ENCODE results near the gene PCNT. TPM values are rescaled to one million over a fixed set of nuclear protein-coding genes. Genes with fewer than 3 reads are reported as not detected.

Gene PCNT
- total and polyA plus RNA-seq, 9 of the 15 experiments (the other 6 are each of a cell fraction or from before 2014, with no cell fraction given) = 9.1 to 53.5 (median 31.3) TPM

DNA sequence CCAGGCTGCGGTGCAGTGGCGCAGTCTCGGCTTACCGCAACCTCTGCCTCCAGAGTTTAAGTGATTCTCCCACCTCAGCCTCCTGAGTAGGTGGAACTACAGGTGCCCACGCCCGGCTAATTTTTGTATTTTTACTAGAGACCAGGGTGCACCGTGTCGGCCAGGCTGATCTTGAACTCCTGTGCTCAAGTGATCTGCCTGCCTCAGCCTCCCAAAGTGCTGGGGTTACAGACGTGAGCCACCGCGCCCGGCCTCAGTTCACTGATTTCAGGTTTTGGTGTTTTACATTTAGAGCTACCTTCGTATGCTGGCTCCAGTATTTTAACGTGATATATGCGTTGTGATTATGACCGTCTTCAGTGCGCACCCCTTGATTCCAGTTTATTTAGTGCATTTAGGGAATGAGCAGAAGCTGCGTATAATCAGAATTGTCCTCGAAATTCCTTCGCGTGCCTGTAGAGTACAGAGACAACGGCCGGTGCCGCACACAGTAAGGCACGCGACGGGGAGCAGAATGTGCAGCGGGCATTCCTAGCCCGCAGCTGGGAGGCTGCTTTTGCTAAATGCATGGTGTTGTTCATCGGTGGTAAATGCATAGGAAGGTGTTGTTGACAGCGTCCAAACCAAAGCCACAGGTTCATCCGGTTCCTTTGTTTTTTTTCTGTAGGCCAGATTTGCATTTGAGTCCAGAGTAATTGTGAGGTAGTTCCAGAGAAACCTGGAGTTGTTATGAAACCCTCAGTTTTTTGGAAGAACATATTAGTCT, 85.9 kb downstream of the PCNT start:
- Histone ChIP-seq H3K4me2 (ENCODE audit: insufficient read depth, low read length) (no peak overlapping the region), H3K9me3 (replicated peaks; ENCODE audit: control insufficient read depth, insufficient read depth, low read depth, low read length) (no peaks in the 10 kb centered on the region), H3K36me3 (ENCODE audit: control insufficient read depth, insufficient read depth, low read length) (peaks cover 45% of the 10 kb centered on the region), H3K79me2 (ENCODE audit: control insufficient read depth, insufficient read depth, low read length) (no peaks in the 10 kb centered on the region), H3K27ac (ENCODE audit: extremely low read depth, low read depth, low read length) (no peak overlapping the region), H3K4me1 (replicated peaks in 1 of 2; ENCODE audit: control insufficient read depth in 2 of 2, insufficient read depth in 2 of 2, low read length in 2 of 2) (peaks cover 0 to 10% of the 10 kb centered on the region in 2 experiments; a peak in 1 of 5 replicates), H2AFZ (ENCODE audit: low read depth, low read length) (no peak overlapping the region), H3K27me3 (ENCODE audit: control insufficient read depth in 2 of 2, insufficient read depth in 2 of 2, low read length in 2 of 2) (no peaks in the 10 kb centered on the region), H3K4me3 (no peak overlapping the region), H3K9ac (ENCODE audit: insufficient read depth in 1 of 2, low read depth in 2 of 2, low read length in 2 of 2) (no peak overlapping the region), H4K20me1 (replicated peaks; ENCODE audit: control insufficient read depth, insufficient read depth, low read length) (no peaks in the 10 kb centered on the region), H3K9me1 (ENCODE audit: control insufficient read depth, insufficient read depth, low read length) (no peaks in the 10 kb centered on the region)
- DNase-seq (ENCODE audit: extremely low read depth in 1 of 4, low spot score in 3 of 4) = no peak
- ChIA-PET POLR2A (interaction anchor here (0.6 to 1.6 kb wide), 2 partner anchors 84 to 320 kb away, joined by 3 to 4 read pairs; a partner anchor contains a TSS), CTCF (ENCODE audit: low intra/inter-chr PET ratio) (no interaction called here)
- TF ChIP-seq DACH1 (IDR thresholded peaks at IDR 0.05; ENCODE audit: partially characterized antibody) (no peak), POLR2A (conservative IDR thresholded peaks at IDR 0.05) (no peak)
- intact Hi-C loops (cut with micrococcal nuclease) (loop anchor here (10.0 kb wide), 1 partner anchor 185 kb away; the partner anchor contains the start of gene LSS), in situ Hi-C loops (cut with MboI) (no loop called here)
- no peak for ATAC-seq
- no peak for FAIRE-seq
- no TSS peak for BruUV-seq (replicated peaks)
- 96% methylated on average over 32 of the region's 32 CpGs for WGBS (ENCODE audit: insufficient coverage, low coverage, missing lambda C conversion rate)

DNA sequence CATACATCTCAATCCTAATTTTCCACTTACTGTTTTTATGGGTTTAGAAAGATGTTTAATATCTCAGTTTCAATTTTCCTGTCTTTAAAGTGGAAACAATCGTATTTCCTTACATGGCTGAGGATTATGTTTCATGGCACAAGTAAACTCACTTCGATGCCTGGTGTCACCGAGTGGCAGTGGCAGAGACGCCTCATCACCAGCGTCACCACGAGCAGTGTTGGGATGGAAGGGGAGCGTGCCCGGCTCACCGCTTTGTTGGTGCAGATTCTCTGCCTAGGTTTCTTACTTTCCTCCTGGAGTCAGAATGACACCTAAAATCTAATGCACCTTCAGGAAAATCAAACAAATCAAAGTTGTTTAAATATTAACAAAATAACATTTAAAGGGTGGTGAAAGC, 86.6 kb downstream of the PCNT start:
- no peak overlapping the region for H3K27ac ChIP-seq (ENCODE audit: extremely low read depth, low read depth, low read length)
- WGBS (ENCODE audit: insufficient coverage, low coverage, missing lambda C conversion rate) = 92% methylated on average over 9 of the region's 9 CpGs
- peaks cover 0 to 12% of the 10 kb centered on the region in 2 experiments; a peak in 1 of 5 replicates for H3K4me1 ChIP-seq (replicated peaks in 1 of 2; ENCODE audit: control insufficient read depth in 2 of 2, insufficient read depth in 2 of 2, low read length in 2 of 2)
- POLR2A ChIA-PET = interaction anchor here (1.6 kb wide), 1 partner anchor 85 kb away, joined by 4 read pairs; a partner anchor contains a TSS
- H3K9ac ChIP-seq (ENCODE audit: insufficient read depth in 1 of 2, low read depth in 2 of 2, low read length in 2 of 2) = no peak overlapping the region
- CTCF ChIA-PET (ENCODE audit: low intra/inter-chr PET ratio) = no interaction called here
- no peaks in the 10 kb centered on the region for H3K79me2 ChIP-seq (ENCODE audit: control insufficient read depth, insufficient read depth, low read length)
- H3K9me3 ChIP-seq (replicated peaks; ENCODE audit: control insufficient read depth, insufficient read depth, low read depth, low read length) = no peaks in the 10 kb centered on the region
- H3K4me2 ChIP-seq (ENCODE audit: insufficient read depth, low read length) = no peak overlapping the region
- peaks cover 45% of the 10 kb centered on the region for H3K36me3 ChIP-seq (ENCODE audit: control insufficient read depth, insufficient read depth, low read length)
- H2AFZ ChIP-seq (ENCODE audit: low read depth, low read length) = no peak overlapping the region
- FAIRE-seq = no peak
- no peak overlapping the region for H3K4me3 ChIP-seq
- no peak for ATAC-seq
- H4K20me1 ChIP-seq (replicated peaks; ENCODE audit: control insufficient read depth, insufficient read depth, low read length) = no peaks in the 10 kb centered on the region
- intact Hi-C loops (cut with micrococcal nuclease) (no loop called here), in situ Hi-C loops (cut with MboI) (no loop called here)
- BruUV-seq (replicated peaks) = no TSS peak
- no peak for DNase-seq (ENCODE audit: extremely low read depth in 1 of 4, low spot score in 3 of 4)
- H3K27me3 ChIP-seq (ENCODE audit: control insufficient read depth in 2 of 2, insufficient read depth in 2 of 2, low read length in 2 of 2) = no peaks in the 10 kb centered on the region
- H3K9me1 ChIP-seq (ENCODE audit: control insufficient read depth, insufficient read depth, low read length) = no peaks in the 10 kb centered on the region
- TF ChIP-seq SMAD1 (IDR thresholded peaks at IDR 0.05; ENCODE audit: low read depth, low read length, partially characterized antibody) (no peak), ZBTB43 (CRISPR knock-in tag; IDR thresholded peaks at IDR 0.05) (no peak), BCLAF1 (IDR thresholded peaks at IDR 0.05; ENCODE audit: borderline replicate concordance in 1 of 2, control insufficient read depth in 1 of 2, low read depth in 2 of 2, low read length in 1 of 2) (no peak), TCF15 (CRISPR knock-in tag; IDR thresholded peaks at IDR 0.05) (no peak), RBM15 (IDR thresholded peaks at IDR 0.05; ENCODE audit: insufficient read depth, low read length) (no peak)
